ENCODE data around the gene TMEM213. TPM values are rescaled to one million over a fixed set of nuclear protein-coding genes. Genes with fewer than 3 reads are reported as not detected.

Gene TMEM213
- total RNA-seq, 1 donor from 2014 or later: not detected

DNA sequence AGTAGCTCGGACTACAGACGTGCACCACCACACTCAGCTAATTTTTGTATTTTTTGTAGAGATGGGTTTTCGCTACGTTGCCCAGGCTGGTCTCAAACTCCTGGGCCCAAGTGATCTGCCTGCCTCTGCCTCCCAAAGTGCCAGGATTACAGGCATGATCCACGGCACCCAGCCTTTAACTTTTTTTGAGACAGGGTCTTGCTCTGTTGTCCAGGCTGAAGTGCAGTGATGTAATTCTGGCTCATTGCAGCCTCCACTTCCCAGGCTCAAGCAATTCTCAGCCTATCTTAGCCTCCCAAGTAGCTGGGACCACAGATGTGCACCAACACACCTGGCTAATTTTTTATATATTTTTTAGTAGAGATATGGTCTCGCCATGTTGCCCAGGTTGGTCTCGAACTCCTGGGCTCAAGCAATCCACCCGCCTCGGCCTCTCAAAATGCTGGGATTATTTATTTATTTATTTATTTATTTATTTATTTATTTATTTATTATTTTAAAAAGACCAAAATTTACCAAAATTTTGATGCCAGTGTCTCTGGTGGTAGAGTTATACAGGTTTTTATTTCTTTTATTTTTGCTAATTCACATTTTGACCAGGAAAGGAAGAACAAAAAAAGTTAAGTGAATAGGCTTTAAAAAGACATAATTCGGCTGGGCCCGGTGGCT, 25.2 kb downstream of the TMEM213 start:
- no peaks in the 10 kb centered on the region for H3K27me3 Mint-ChIP-seq (ENCODE audit: unreplicated experiment)
- DNase-seq (ENCODE audit: low spot score): no peak
- H3K4me1 Mint-ChIP-seq (ENCODE audit: unreplicated experiment): no peaks in the 10 kb centered on the region
- no peaks in the 10 kb centered on the region for H3K36me3 Mint-ChIP-seq (ENCODE audit: low read depth, unreplicated experiment)
- H3K4me3 Mint-ChIP-seq (ENCODE audit: unreplicated experiment): no peak overlapping the region
- TF ChIP-seq, protein P1, sequence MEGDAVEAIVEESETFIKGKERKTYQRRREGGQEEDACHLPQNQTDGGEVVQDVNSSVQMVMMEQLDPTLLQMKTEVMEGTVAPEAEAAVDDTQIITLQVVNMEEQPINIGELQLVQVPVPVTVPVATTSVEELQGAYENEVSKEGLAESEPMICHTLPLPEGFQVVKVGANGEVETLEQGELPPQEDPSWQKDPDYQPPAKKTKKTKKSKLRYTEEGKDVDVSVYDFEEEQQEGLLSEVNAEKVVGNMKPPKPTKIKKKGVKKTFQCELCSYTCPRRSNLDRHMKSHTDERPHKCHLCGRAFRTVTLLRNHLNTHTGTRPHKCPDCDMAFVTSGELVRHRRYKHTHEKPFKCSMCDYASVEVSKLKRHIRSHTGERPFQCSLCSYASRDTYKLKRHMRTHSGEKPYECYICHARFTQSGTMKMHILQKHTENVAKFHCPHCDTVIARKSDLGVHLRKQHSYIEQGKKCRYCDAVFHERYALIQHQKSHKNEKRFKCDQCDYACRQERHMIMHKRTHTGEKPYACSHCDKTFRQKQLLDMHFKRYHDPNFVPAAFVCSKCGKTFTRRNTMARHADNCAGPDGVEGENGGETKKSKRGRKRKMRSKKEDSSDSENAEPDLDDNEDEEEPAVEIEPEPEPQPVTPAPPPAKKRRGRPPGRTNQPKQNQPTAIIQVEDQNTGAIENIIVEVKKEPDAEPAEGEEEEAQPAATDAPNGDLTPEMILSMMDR (IDR thresholded peaks at IDR 0.05; ENCODE audit: unreplicated experiment): no peak
- no peaks in the 10 kb centered on the region for H3K9me3 Mint-ChIP-seq (ENCODE audit: unreplicated experiment)
- no peak overlapping the region for H3K27ac Mint-ChIP-seq (ENCODE audit: unreplicated experiment)

DNA sequence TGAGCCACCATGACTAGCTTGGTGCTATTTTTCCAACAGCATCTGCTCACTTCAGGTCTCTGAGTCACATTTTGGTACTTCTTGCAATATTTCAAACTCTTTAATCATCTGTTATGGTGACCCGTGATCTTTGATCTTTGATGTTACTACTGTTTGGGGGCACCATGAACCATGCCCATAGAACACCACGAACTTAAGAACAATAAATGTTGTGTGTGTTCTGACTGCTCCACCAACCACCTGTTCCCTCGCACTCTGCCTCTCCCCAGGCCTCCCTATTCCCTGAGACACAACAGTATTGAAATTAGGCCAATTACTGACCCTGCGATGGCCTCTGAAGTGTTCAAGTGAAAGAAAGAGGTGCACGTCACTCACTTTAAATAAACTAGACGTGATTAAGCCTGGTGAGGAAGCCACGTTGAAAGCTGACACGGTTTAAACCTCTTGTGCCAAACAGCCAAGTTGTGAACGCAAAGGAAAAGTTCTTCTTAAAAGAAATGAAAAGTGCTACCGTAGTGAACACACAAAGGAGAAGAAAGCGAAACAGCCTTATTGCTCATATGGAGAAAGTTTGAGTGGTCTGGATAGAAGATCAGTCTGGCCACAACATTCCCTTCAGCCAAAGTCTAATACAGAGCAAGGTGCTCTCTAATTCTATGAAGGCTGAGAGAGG, 27.4 kb downstream of the TMEM213 start:
- Mint-ChIP-seq H3K36me3 (ENCODE audit: low read depth, unreplicated experiment) (no peaks in the 10 kb centered on the region), H3K27me3 (ENCODE audit: unreplicated experiment) (no peaks in the 10 kb centered on the region), H3K27ac (ENCODE audit: unreplicated experiment) (no peak overlapping the region), H3K4me1 (ENCODE audit: unreplicated experiment) (no peaks in the 10 kb centered on the region), H3K9me3 (ENCODE audit: unreplicated experiment) (no peaks in the 10 kb centered on the region), H3K4me3 (ENCODE audit: unreplicated experiment) (no peak overlapping the region)
- DNase-seq (ENCODE audit: low spot score): no peak
- TF ChIP-seq, protein P1 (IDR thresholded peaks at IDR 0.05; ENCODE audit: unreplicated experiment): no peak

GRCh38 chr7:138828302-138828701, 30.5 kb downstream of the TMEM213 start:
- Mint-ChIP-seq H3K9me3 (ENCODE audit: unreplicated experiment) (no peaks in the 10 kb centered on the region), H3K27ac (ENCODE audit: unreplicated experiment) (no peak overlapping the region), H3K27me3 (ENCODE audit: unreplicated experiment) (no peaks in the 10 kb centered on the region), H3K4me1 (ENCODE audit: unreplicated experiment) (peaks cover 6% of the 10 kb centered on the region), H3K36me3 (ENCODE audit: low read depth, unreplicated experiment) (no peaks in the 10 kb centered on the region), H3K4me3 (ENCODE audit: unreplicated experiment) (no peak overlapping the region)
- TF ChIP-seq, protein P1 (IDR thresholded peaks at IDR 0.05; ENCODE audit: unreplicated experiment): no peak
- DNase-seq (ENCODE audit: low spot score): no peak

- H3K27me3 Mint-ChIP-seq (ENCODE audit: unreplicated experiment): no peaks in the 10 kb centered on the region
- H3K9me3 Mint-ChIP-seq (ENCODE audit: unreplicated experiment): no peaks in the 10 kb centered on the region
- TF ChIP-seq, protein P1 (IDR thresholded peaks at IDR 0.05; ENCODE audit: unreplicated experiment): no peak
- H3K4me1 Mint-ChIP-seq (ENCODE audit: unreplicated experiment): peaks cover 15% of the 10 kb centered on the region
- no peak overlapping the region for H3K27ac Mint-ChIP-seq (ENCODE audit: unreplicated experiment)
- H3K4me3 Mint-ChIP-seq (ENCODE audit: unreplicated experiment): no peak overlapping the region
- peaks cover under 1% of the 10 kb centered on the region for H3K36me3 Mint-ChIP-seq (ENCODE audit: low read depth, unreplicated experiment)
- no peak for DNase-seq (ENCODE audit: low spot score)
These were observed 31.5 kb downstream of the TMEM213 start for GRCh38 chr7:138829335-138829734.

GRCh38 chr7:138832966-138833365, 35.2 kb downstream of the TMEM213 start:
- no peak overlapping the region for H3K4me3 Mint-ChIP-seq (ENCODE audit: unreplicated experiment)
- peaks cover 22% of the 10 kb centered on the region for H3K4me1 Mint-ChIP-seq (ENCODE audit: unreplicated experiment)
- H3K36me3 Mint-ChIP-seq (ENCODE audit: low read depth, unreplicated experiment): peaks cover 5% of the 10 kb centered on the region
- H3K9me3 Mint-ChIP-seq (ENCODE audit: unreplicated experiment): no peaks in the 10 kb centered on the region
- TF ChIP-seq, protein P1 (IDR thresholded peaks at IDR 0.05; ENCODE audit: unreplicated experiment): no peak
- no peak overlapping the region for H3K27ac Mint-ChIP-seq (ENCODE audit: unreplicated experiment)
- DNase-seq (ENCODE audit: low spot score): no peak
- no peaks in the 10 kb centered on the region for H3K27me3 Mint-ChIP-seq (ENCODE audit: unreplicated experiment)

Data from endothelial cell (in vitro differentiated cells).